ENCODE data around the gene PLPPR4. TPM values are rescaled to one million over a fixed set of nuclear protein-coding genes. Genes with fewer than 3 reads are reported as not detected.

The PLPPR4 gene
- total and polyA plus RNA-seq, 4 donors, result 0.02 to 0.61 (median 0.19) TPM

DNA sequence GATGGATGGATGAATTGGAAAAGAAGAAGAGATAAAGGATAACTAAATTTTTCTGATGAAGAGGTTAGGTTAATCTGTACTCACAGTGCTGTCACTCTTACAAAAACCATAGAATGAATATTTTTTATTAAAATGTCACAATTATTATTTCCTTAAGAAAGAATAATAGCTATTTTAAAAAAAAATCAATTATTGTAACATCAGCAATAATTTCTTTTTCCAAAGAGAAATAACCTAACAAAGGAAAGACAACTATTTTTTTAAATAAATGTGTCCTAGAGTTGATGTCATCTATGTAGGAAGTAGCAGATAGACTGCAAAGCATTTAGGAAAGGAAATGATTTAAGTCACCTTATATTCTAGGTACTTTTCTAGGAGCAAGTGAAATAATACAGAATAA is 33.6 kb upstream of the PLPPR4 start:
- Histone ChIP-seq H3K27me3 (ENCODE audit: control insufficient read depth in 4 of 4, insufficient read depth in 4 of 4, low read length in 3 of 4) (no peaks in the 10 kb centered on the region), H3K4me3 (ENCODE audit: low read depth in 1 of 3, low read length in 3 of 3) (no peak overlapping the region), H3K9ac (ENCODE audit: low read depth in 1 of 2, low read length in 2 of 2) (no peak overlapping the region), H3K27ac (ENCODE audit: low read depth in 1 of 2, low read length in 2 of 2) (no peak overlapping the region), H3K4me1 (ENCODE audit: control insufficient read depth in 4 of 4, insufficient read depth in 4 of 4, low read length in 3 of 4) (peaks cover 0 to 4% (median 2%) of the 10 kb centered on the region in 4 donors), H3K9me3 (ENCODE audit: control insufficient read depth in 4 of 4, low read length in 3 of 4) (no peaks in the 10 kb centered on the region), H3K36me3 (ENCODE audit: control insufficient read depth in 4 of 4, insufficient read depth in 3 of 4, low read depth in 1 of 4, low read length in 3 of 4) (no peaks in the 10 kb centered on the region)
- DNase-seq (ENCODE audit: low spot score), result no peak
- no peak for TF ChIP-seq HNF4G (IDR thresholded peaks at IDR 0.05)
- TF ChIP-seq, protein P1, sequence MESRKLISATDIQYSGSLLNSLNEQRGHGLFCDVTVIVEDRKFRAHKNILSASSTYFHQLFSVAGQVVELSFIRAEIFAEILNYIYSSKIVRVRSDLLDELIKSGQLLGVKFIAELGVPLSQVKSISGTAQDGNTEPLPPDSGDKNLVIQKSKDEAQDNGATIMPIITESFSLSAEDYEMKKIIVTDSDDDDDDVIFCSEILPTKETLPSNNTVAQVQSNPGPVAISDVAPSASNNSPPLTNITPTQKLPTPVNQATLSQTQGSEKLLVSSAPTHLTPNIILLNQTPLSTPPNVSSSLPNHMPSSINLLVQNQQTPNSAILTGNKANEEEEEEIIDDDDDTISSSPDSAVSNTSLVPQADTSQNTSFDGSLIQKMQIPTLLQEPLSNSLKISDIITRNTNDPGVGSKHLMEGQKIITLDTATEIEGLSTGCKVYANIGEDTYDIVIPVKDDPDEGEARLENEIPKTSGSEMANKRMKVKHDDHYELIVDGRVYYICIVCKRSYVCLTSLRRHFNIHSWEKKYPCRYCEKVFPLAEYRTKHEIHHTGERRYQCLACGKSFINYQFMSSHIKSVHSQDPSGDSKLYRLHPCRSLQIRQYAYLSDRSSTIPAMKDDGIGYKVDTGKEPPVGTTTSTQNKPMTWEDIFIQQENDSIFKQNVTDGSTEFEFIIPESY (IDR thresholded peaks at IDR 0.05), result no peak
- TF ChIP-seq TAF1 (conservative IDR thresholded peaks at IDR 0.05), result no peak
- TF ChIP-seq, protein P2, sequence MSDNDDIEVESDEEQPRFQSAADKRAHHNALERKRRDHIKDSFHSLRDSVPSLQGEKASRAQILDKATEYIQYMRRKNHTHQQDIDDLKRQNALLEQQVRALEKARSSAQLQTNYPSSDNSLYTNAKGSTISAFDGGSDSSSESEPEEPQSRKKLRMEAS (IDR thresholded peaks at IDR 0.05), result no peak

DNA sequence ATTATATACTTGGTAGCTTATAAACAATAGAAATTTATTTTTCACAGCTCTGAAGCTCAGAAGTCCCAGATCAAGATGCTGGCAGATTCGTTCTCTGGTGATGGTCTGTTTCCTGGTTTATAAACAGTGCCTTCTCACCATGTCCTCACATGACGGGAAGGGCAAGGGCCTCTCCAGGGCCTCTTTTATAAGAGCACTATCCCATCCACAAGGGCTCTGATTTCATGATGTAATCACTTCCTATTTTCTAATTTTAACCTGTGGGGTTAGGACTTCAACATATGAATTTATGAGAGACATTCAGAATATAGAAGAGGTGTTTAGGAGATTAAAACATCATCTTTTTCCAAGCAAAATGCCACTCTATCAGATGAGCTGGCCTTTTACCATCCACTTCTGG is 32.1 kb upstream of the PLPPR4 start:
- 70% methylated on average over 2 of the region's 2 CpGs for WGBS
- Histone ChIP-seq H3K4me3 (ENCODE audit: low read depth in 1 of 3, low read length in 3 of 3) (no peak overlapping the region), H3K9me3 (ENCODE audit: control insufficient read depth in 4 of 4, low read length in 3 of 4) (no peaks in the 10 kb centered on the region), H3K4me1 (ENCODE audit: control insufficient read depth in 4 of 4, insufficient read depth in 4 of 4, low read length in 3 of 4) (peaks cover 0 to 4% (median 2%) of the 10 kb centered on the region in 4 donors), H3K27me3 (ENCODE audit: control insufficient read depth in 4 of 4, insufficient read depth in 4 of 4, low read length in 3 of 4) (no peaks in the 10 kb centered on the region), H3K27ac (ENCODE audit: low read depth in 1 of 2, low read length in 2 of 2) (no peak overlapping the region), H3K36me3 (ENCODE audit: control insufficient read depth in 4 of 4, insufficient read depth in 3 of 4, low read depth in 1 of 4, low read length in 3 of 4) (no peaks in the 10 kb centered on the region), H3K9ac (ENCODE audit: low read depth in 1 of 2, low read length in 2 of 2) (no peak overlapping the region)
- no peak for TF ChIP-seq FOXA1 (IDR thresholded peaks at IDR 0.05)
- TF ChIP-seq FOXA2 (IDR thresholded peaks at IDR 0.05), result no peak
- TF ChIP-seq HNF4G (IDR thresholded peaks at IDR 0.05), result no peak
- TF ChIP-seq RAD21 (IDR thresholded peaks at IDR 0.05), result no peak
- TF ChIP-seq, protein P3, sequence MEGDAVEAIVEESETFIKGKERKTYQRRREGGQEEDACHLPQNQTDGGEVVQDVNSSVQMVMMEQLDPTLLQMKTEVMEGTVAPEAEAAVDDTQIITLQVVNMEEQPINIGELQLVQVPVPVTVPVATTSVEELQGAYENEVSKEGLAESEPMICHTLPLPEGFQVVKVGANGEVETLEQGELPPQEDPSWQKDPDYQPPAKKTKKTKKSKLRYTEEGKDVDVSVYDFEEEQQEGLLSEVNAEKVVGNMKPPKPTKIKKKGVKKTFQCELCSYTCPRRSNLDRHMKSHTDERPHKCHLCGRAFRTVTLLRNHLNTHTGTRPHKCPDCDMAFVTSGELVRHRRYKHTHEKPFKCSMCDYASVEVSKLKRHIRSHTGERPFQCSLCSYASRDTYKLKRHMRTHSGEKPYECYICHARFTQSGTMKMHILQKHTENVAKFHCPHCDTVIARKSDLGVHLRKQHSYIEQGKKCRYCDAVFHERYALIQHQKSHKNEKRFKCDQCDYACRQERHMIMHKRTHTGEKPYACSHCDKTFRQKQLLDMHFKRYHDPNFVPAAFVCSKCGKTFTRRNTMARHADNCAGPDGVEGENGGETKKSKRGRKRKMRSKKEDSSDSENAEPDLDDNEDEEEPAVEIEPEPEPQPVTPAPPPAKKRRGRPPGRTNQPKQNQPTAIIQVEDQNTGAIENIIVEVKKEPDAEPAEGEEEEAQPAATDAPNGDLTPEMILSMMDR (IDR thresholded peaks at IDR 0.05; ENCODE audit: low read depth, low read length, missing input control), result no peak
- TF ChIP-seq HNF4A (conservative IDR thresholded peaks at IDR 0.05), result no peak
- TF ChIP-seq NR2F2 (IDR thresholded peaks at IDR 0.05), result no peak
- TF ChIP-seq GABPA (IDR thresholded peaks at IDR 0.05 in 1 of 2, conservative IDR thresholded peaks at IDR 0.05 in 1 of 2), result no peak
- TF ChIP-seq TAF1 (conservative IDR thresholded peaks at IDR 0.05), result no peak
- TF ChIP-seq JUND (IDR thresholded peaks at IDR 0.05), result no peak
- TF ChIP-seq EGR1 (IDR thresholded peaks at IDR 0.05; ENCODE audit: low read depth in 2 of 2), result no peak
- no peak for TF ChIP-seq YY1 (IDR thresholded peaks at IDR 0.05)
- no peak for DNase-seq (ENCODE audit: low spot score)

DNA sequence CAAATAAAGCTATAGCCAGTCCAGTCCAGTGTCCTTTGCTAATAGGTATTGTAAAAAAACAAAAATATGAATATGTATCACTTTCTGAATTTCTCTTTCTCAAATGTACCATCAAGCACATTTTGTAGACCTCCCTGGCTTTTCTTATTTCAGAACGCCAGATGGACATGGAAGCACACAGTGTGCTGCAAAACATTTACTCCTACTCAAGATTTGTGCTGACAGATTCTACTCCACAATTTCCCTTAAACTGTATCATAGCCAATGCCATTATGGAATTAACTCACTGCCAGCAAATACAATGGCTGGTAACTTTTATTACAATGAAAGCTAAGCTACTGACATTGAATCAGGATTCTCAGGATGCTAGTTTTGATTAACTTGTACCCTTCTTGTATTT is 30.8 kb upstream of the PLPPR4 start:
- H3K4me3 ChIP-seq (ENCODE audit: low read depth in 1 of 3, low read length in 3 of 3), result no peak overlapping the region
- no peaks in the 10 kb centered on the region for H3K36me3 ChIP-seq (ENCODE audit: control insufficient read depth in 4 of 4, insufficient read depth in 3 of 4, low read depth in 1 of 4, low read length in 3 of 4)
- H3K9me3 ChIP-seq (ENCODE audit: control insufficient read depth in 4 of 4, low read length in 3 of 4), result no peaks in the 10 kb centered on the region
- no peaks in the 10 kb centered on the region for H3K27me3 ChIP-seq (ENCODE audit: control insufficient read depth in 4 of 4, insufficient read depth in 4 of 4, low read length in 3 of 4)
- no peak for DNase-seq (ENCODE audit: low spot score)
- WGBS, result 90% methylated on average over 1 of the region's 1 CpG
- TF ChIP-seq, protein P4, sequence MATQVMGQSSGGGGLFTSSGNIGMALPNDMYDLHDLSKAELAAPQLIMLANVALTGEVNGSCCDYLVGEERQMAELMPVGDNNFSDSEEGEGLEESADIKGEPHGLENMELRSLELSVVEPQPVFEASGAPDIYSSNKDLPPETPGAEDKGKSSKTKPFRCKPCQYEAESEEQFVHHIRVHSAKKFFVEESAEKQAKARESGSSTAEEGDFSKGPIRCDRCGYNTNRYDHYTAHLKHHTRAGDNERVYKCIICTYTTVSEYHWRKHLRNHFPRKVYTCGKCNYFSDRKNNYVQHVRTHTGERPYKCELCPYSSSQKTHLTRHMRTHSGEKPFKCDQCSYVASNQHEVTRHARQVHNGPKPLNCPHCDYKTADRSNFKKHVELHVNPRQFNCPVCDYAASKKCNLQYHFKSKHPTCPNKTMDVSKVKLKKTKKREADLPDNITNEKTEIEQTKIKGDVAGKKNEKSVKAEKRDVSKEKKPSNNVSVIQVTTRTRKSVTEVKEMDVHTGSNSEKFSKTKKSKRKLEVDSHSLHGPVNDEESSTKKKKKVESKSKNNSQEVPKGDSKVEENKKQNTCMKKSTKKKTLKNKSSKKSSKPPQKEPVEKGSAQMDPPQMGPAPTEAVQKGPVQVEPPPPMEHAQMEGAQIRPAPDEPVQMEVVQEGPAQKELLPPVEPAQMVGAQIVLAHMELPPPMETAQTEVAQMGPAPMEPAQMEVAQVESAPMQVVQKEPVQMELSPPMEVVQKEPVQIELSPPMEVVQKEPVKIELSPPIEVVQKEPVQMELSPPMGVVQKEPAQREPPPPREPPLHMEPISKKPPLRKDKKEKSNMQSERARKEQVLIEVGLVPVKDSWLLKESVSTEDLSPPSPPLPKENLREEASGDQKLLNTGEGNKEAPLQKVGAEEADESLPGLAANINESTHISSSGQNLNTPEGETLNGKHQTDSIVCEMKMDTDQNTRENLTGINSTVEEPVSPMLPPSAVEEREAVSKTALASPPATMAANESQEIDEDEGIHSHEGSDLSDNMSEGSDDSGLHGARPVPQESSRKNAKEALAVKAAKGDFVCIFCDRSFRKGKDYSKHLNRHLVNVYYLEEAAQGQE (IDR thresholded peaks at IDR 0.05), result no peak
- TF ChIP-seq FOXA1 (IDR thresholded peaks at IDR 0.05) (no peak), HNF4G (IDR thresholded peaks at IDR 0.05) (no peak), EGR1 (IDR thresholded peaks at IDR 0.05; ENCODE audit: low read depth in 2 of 2) (no peak), NR2F2 (IDR thresholded peaks at IDR 0.05) (no peak), SP1 (IDR thresholded peaks at IDR 0.05) (no peak), FOXA2 (IDR thresholded peaks at IDR 0.05) (no peak), JUND (IDR thresholded peaks at IDR 0.05) (no peak), HNF4A (conservative IDR thresholded peaks at IDR 0.05) (no peak), RXRA (IDR thresholded peaks at IDR 0.05) (no peak), RAD21 (IDR thresholded peaks at IDR 0.05) (no peak)
- TF ChIP-seq, protein P5, sequence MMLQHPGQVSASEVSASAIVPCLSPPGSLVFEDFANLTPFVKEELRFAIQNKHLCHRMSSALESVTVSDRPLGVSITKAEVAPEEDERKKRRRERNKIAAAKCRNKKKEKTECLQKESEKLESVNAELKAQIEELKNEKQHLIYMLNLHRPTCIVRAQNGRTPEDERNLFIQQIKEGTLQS (IDR thresholded peaks at IDR 0.05), result no peak
- TF ChIP-seq, protein P2 (IDR thresholded peaks at IDR 0.05), result no peak
- TF ChIP-seq, protein P1 (IDR thresholded peaks at IDR 0.05), result no peak
- no peak overlapping the region for H3K9ac ChIP-seq (ENCODE audit: low read depth in 1 of 2, low read length in 2 of 2)
- no peak overlapping the region for H3K27ac ChIP-seq (ENCODE audit: low read depth in 1 of 2, low read length in 2 of 2)
- peaks cover 0 to 4% (median 2%) of the 10 kb centered on the region in 4 donors for H3K4me1 ChIP-seq (ENCODE audit: control insufficient read depth in 4 of 4, insufficient read depth in 4 of 4, low read length in 3 of 4)

All from liver (tissue), 9 donors.